Measurements from ENCODE around the gene ZC3HAV1. TPM values are rescaled to one million over a fixed set of nuclear protein-coding genes. Genes with fewer than 3 reads are reported as not detected.

Gene ZC3HAV1
- total RNA-seq, 1 experiment from 2014 or later = 38.0 TPM

DNA sequence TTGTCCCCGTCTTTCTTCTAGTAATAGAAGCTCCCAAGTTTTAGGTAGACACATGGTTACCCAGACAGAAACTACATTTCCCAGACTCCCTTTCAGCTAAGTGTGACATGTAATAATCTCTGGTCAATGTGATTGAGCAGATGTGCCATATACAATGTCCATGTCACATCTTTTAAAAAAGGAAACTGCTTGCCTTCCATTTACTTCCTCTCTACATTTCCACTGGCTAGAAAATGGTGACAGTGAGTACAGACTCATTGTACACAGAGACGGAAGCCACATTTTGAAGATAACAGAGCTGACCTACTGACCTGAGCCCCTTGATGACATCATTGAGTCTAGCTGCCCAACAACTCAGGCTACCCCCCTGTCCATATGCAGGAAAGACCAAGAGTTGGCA is 21.3 kb downstream of the ZC3HAV1 start (continued):
- TF ChIP-seq AR (CRISPR knock-in tag; IDR thresholded peaks at IDR 0.05) = no peak
- no peak for TF ChIP-seq ATF6 (CRISPR knock-in tag; IDR thresholded peaks at IDR 0.05)
- no peak for TF ChIP-seq ATF2 (CRISPR knock-in tag; IDR thresholded peaks at IDR 0.05; ENCODE audit: borderline replicate concordance, low read depth)
- TF ChIP-seq ZSCAN18 (CRISPR knock-in tag; IDR thresholded peaks at IDR 0.05) = no peak
- TF ChIP-seq FOXJ3 (CRISPR knock-in tag; IDR thresholded peaks at IDR 0.05; ENCODE audit: borderline replicate concordance) = no peak
- no peak for TF ChIP-seq ATF1 (CRISPR knock-in tag; IDR thresholded peaks at IDR 0.05)
- TF ChIP-seq ZNF121 (CRISPR knock-in tag; IDR thresholded peaks at IDR 0.05) = no peak

DNA sequence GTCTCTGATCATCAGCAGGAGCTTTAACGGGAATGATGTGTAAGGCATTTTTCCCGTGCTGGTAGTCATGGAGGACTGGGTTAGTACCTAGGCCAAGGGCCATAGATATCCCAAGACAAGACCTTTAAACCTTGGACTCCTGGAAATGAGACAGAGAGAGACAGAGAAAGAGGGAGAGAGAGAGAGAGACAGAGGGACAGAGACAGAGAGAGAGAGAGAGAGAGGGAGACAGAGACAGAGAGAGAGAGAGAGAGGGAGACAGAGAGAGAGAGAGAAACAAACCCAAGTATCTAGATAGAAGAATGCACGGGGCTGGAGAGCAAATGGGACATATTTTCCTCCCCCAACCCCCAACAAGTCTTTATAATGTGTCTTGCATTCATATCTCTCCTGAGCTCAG is 22.3 kb downstream of the ZC3HAV1 start:
- Mint-ChIP-seq H3K9me3 (peaks cover 12% of the 10 kb centered on the region), H3K27me3 (ENCODE audit: low read depth) (no peaks in the 10 kb centered on the region), H3K4me1 (peaks cover 15% of the 10 kb centered on the region), H3K27ac (peak overlapping the region; percentile 53; the same call in 1 of the 2 replicates), H3K36me3 (peaks cover 69% of the 10 kb centered on the region), H3K4me3 (no peak overlapping the region)
- TF ChIP-seq, protein P1, sequence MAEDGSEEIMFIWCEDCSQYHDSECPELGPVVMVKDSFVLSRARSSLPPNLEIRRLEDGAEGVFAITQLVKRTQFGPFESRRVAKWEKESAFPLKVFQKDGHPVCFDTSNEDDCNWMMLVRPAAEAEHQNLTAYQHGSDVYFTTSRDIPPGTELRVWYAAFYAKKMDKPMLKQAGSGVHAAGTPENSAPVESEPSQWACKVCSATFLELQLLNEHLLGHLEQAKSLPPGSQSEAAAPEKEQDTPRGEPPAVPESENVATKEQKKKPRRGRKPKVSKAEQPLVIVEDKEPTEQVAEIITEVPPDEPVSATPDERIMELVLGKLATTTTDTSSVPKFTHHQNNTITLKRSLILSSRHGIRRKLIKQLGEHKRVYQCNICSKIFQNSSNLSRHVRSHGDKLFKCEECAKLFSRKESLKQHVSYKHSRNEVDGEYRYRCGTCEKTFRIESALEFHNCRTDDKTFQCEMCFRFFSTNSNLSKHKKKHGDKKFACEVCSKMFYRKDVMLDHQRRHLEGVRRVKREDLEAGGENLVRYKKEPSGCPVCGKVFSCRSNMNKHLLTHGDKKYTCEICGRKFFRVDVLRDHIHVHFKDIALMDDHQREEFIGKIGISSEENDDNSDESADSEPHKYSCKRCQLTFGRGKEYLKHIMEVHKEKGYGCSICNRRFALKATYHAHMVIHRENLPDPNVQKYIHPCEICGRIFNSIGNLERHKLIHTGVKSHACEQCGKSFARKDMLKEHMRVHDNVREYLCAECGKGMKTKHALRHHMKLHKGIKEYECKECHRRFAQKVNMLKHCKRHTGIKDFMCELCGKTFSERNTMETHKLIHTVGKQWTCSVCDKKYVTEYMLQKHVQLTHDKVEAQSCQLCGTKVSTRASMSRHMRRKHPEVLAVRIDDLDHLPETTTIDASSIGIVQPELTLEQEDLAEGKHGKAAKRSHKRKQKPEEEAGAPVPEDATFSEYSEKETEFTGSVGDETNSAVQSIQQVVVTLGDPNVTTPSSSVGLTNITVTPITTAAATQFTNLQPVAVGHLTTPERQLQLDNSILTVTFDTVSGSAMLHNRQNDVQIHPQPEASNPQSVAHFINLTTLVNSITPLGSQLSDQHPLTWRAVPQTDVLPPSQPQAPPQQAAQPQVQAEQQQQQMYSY (CRISPR knock-in tag; IDR thresholded peaks at IDR 0.05) = no peak
- TF ChIP-seq FOXJ3 (CRISPR knock-in tag; IDR thresholded peaks at IDR 0.05; ENCODE audit: borderline replicate concordance) = no peak
- DNase-seq (ENCODE audit: low spot score) (no peak), ATAC-seq (no peak)
- ChIA-PET CTCF (no interaction called here), POLR2A (no interaction called here)

DNA sequence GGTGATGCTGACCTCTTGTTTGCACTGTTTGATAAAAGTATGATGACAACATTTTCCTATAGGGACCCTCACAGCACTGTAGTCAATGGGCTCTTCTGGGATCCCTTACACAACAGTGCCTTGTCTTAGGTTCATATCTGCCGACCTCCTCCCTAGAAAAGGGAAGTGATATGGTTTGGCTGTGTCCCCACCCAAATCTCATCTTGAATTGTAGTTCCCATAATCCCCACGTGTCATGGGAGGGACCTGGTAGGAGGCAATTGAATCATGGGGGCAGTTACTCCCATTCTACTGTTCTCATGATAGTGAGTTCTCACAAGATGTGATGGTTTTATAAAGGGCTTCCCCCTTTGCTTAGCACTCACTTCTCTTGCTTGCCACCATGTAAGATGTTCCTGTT is 23.1 kb downstream of the ZC3HAV1 start:
- peaks cover 8% of the 10 kb centered on the region; the same call in 1 of the 2 replicates for H3K4me1 Mint-ChIP-seq
- CTCF ChIA-PET = no interaction called here
- TF ChIP-seq ZNF532 (CRISPR knock-in tag; IDR thresholded peaks at IDR 0.05; ENCODE audit: borderline replicate concordance) = no peak
- no peak for TF ChIP-seq IRF1 (CRISPR knock-in tag; IDR thresholded peaks at IDR 0.05)
- TF ChIP-seq NFATC4 (CRISPR knock-in tag; IDR thresholded peaks at IDR 0.05) = no peak
- TF ChIP-seq, protein P2, sequence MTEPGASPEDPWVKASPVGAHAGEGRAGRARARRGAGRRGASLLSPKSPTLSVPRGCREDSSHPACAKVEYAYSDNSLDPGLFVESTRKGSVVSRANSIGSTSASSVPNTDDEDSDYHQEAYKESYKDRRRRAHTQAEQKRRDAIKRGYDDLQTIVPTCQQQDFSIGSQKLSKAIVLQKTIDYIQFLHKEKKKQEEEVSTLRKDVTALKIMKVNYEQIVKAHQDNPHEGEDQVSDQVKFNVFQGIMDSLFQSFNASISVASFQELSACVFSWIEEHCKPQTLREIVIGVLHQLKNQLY (CRISPR knock-in tag; IDR thresholded peaks at IDR 0.05) = no peak
- TF ChIP-seq USF2 (CRISPR knock-in tag; IDR thresholded peaks at IDR 0.05) = no peak

More for the DNA sequence above, 23.1 kb downstream of the ZC3HAV1 start:
- no peak overlapping the region for H3K27ac Mint-ChIP-seq
- ATAC-seq = no peak
- no peak overlapping the region for H3K4me3 Mint-ChIP-seq
- H3K27me3 Mint-ChIP-seq (ENCODE audit: low read depth) = no peaks in the 10 kb centered on the region
- H3K9me3 Mint-ChIP-seq = peaks cover 12% of the 10 kb centered on the region
- POLR2A ChIA-PET = no interaction called here
- peaks cover 69% of the 10 kb centered on the region for H3K36me3 Mint-ChIP-seq
- no peak for DNase-seq (ENCODE audit: low spot score)

All from WTC11 (cell line).